ENCODE results near the gene STEAP1B. TPM values are rescaled to one million over a fixed set of nuclear protein-coding genes. Genes with fewer than 3 reads are reported as not detected.
"Not testable (repeated sequence)": the region's sequence is repeated elsewhere in the genome, so short reads cannot be mapped to it uniquely, and the experiment has no call there.

The STEAP1B gene
- polyA plus RNA-seq, 4 donors = 1.2 to 2.1 (median 1.4) TPM

- DNase-seq (ENCODE audit: low read depth in 4 of 4, low spot score in 3 of 4) = no peak
Measured at GRCh38 chr7:22460363-22460988, 39.5 kb downstream of the STEAP1B start.

DNA sequence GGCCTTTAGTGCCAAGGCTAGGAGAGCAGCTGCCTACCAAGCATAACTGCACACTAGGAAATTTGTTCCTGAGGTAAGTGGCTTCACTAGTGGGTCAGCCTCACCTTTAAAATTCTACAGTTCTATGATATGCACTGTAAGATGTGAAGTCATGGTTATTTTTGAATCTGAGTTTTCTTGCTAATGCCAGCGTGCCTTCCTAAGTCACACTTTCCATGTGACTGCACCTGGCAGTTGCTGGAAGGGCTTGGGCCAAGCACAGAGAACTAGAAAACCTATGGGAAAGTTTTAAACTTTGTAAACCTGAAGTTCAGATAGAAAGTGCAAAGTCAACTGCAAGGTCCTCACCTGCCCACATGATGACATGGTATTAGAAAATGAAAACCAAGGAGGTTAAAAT is 42.5 kb downstream of the STEAP1B start:
- no peak for DNase-seq (ENCODE audit: low read depth in 4 of 4, low spot score in 3 of 4)

- no peak for DNase-seq (ENCODE audit: low read depth in 4 of 4, low spot score in 3 of 4)
Measured at GRCh38 chr7:22454446-22454845, 45.5 kb downstream of the STEAP1B start.

DNA sequence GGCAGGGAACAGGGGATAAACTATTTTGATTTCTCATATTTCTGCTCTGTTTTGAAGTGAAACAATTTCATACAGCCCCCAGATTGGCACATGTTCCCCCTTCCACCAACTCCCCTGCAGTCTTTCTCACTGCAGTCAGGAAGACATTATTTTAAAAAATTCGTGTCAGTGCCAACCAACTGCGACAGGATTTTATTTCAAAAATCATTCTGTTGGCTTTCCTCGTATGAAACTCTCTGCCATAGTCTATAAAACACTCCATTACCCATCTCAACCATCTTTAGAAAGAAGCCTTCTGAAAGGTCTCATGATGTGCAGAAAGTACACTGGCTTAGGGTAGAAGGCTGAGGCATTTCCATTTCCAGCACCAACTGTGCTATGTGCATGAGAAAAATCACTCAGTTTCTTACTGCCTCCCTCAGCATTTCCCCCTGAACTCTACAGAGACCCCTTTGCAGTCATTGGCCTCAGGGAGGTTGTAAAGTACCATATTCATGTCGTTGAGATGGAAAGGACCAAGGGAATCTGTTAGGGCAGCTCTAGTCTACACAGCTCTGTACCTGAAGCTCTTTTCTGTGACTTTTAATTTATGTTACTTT is 46.9 kb downstream of the STEAP1B start:
- no peak for DNase-seq (ENCODE audit: low read depth in 4 of 4, low spot score in 3 of 4)

- DNase-seq (ENCODE audit: low read depth in 4 of 4, low spot score in 3 of 4) = peak in 3 of 4 donors; percentile 49 to 53 (median 51)
Measured at GRCh38 chr7:22452142-22452959, 47.6 kb downstream of the STEAP1B start.

DNA sequence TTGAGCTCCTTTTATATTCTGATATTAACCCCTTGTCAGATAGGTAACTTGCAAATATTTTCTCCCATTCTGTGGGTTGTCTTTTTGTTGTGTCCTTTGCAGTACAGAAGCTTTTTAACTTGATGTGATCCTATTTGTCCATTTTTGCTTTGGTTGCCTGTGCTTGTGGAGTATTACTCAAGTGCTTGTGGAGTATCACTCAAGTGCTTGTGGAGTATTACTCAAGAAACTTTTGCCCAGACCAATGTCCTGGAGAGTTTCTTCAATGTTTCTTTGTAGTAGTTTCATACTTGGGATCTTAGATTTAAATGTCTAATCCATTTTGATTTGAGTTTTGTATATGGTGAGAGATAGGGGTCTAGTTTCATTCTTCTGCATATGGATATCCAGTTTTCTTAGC is 50.0 kb downstream of the STEAP1B start:
- DNase-seq (ENCODE audit: low read depth in 4 of 4, low spot score in 3 of 4) = not testable (repeated sequence)

- no peak for DNase-seq (ENCODE audit: low read depth in 4 of 4, low spot score in 3 of 4)
Measured at GRCh38 chr7:22447762-22448161, 52.2 kb downstream of the STEAP1B start.

GRCh38 chr7:22447008-22447407 is 53.0 kb downstream of the STEAP1B start:
- no peak for DNase-seq (ENCODE audit: low read depth in 4 of 4, low spot score in 3 of 4)

DNA sequence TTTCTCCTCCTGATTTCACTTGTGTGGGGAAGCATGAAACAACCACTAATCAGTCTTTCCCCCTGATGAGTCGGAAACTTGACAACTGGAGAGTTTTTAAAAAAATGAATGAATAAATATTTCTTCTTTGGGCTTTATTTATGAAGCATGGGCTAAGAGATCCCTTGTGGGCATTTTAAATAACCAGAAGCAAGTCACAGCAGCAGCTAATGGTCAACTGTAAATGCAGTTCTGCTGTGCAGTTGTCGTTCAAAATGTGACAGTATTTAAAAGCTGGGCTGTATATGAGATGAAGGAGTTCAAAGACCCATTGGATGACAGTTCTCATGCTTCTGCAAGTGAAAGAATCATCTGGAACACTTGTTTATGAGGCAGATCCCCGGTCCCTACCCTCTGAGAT is 54.1 kb downstream of the STEAP1B start:
- no peak for DNase-seq (ENCODE audit: low read depth in 4 of 4, low spot score in 3 of 4)

DNA sequence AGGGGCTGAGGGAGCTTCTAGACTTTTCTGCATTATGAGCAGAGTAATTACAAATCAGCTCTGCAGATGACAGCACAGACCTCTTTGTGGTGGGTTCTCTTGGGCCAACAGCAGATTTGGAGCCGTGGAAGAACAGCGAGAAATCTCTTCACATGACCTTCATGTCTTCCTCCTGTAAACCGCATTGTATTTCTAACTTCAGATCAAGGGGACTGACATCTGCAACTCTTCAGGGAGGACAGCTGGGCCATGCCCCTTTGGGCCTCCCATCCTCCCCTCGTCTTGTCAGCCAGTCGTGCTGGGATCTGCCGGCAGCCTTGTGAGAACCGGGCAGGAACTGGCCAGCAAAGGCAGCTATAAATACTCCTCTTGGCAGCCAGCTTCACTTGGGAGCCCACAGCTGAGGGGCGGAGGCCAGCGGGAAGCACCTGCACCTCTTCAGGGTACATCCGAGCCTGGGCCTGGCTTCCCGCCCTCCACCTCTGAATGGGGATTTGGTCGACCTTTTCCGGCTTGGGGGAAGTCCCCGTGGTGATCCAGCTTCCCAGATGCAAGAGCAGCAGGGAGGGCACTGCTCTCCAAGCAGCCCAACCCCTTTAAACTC is 54.7 kb downstream of the STEAP1B start:
- DNase-seq (ENCODE audit: low read depth in 4 of 4, low spot score in 3 of 4) = peak in 3 of 4 donors; percentile 52 to 59 (median 52)

DNA sequence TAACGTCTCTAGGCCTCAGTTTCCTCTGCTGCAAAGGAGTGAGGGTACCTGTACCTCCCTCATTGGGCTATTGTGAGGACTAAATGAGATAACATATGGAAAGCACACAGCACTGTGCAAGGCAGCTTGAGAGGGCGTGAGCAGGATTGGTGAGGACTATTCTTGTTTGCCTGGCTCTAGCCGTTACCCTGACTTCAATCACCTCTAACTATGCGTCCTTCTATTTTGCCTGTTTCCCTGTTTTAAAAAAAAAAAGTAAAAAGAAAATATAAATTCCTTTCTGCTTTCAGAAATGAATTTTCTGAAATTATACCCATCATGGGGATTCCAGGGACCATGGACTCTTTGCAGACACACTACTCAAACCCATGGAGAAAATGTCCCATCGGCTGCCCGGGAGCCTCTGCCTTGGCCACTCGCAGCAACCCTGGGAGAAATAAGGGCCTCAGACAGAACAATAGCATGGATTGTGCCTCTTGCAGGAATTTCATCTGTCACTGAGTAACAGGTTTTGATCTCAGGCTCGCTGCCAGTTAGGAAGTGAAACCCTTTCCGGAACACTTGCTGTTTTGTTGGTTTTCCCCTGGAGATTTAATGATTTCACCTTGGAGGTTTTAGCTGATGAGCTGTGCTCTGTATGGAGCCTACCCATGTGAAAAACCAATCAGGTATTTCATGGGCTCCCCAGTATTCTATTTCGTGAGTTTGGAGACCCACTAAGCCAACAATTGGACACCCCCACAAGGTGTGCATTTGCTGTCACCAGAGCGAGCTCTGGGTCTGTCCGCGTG is 55.6 kb downstream of the STEAP1B start:
- DNase-seq (ENCODE audit: low read depth in 4 of 4, low spot score in 3 of 4) = peak in 1 of 4 donors; percentile 44

- DNase-seq (ENCODE audit: low read depth in 4 of 4, low spot score in 3 of 4) = no peak
Measured at GRCh38 chr7:22443370-22444180, 56.4 kb downstream of the STEAP1B start.

- no peak for DNase-seq (ENCODE audit: low read depth in 4 of 4, low spot score in 3 of 4)
Measured at GRCh38 chr7:22442882-22443369, 57.1 kb downstream of the STEAP1B start.

GRCh38 chr7:22442187-22442881 is 57.7 kb downstream of the STEAP1B start:
- DNase-seq (ENCODE audit: low read depth in 4 of 4, low spot score in 3 of 4) = no peak

DNA sequence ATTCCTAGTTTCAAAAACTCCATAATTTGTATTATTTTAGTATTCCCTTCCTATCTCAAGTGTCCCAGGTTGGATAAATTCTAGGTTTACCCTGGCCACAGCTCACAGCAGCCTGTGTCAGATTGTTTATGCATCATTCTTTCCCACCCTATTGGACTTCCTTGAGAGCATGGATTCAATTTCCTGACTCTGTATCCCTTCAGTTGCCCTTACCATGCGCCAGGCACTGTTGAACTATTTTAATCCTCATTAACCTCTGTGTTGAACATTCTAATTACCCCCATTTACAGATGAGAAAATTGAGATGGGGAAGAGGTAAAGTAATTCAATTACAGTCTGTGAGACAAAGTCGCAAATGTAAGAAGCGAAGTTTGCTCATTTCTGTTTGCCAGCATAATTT is 58.8 kb downstream of the STEAP1B start:
- DNase-seq (ENCODE audit: low read depth in 4 of 4, low spot score in 3 of 4) = no peak

DNA sequence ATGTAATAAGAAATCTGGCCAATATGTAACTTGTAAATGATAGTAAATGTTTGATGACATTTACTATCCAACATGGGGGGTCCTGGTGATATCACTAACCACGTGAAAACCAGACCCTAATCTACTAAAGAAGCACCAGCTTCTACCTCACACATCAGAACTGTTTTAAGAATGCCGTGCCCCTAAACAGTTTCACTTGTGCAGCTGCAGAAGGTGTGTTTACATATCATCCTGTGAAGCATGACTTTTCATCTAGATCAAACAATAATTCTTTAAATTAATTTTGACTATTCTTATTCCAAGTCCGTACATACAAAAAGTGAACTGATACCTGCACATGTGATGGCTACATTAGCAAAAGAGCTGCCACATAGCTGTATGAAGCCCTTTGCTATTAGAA is 61.0 kb downstream of the STEAP1B start:
- no peak for DNase-seq (ENCODE audit: low read depth in 4 of 4, low spot score in 3 of 4)

GRCh38 chr7:22436552-22436951 is 63.4 kb downstream of the STEAP1B start:
- DNase-seq (ENCODE audit: low read depth in 4 of 4, low spot score in 3 of 4) = not testable (repeated sequence)

GRCh38 chr7:22435720-22436119 is 64.3 kb downstream of the STEAP1B start:
- no peak for DNase-seq (ENCODE audit: low read depth in 4 of 4, low spot score in 3 of 4)

GRCh38 chr7:22435105-22435504 is 64.9 kb downstream of the STEAP1B start:
- DNase-seq (ENCODE audit: low read depth in 4 of 4, low spot score in 3 of 4) = no peak
